Hepatocyte (in vitro differentiated cells): Measurements from ENCODE around the gene SLC47A1. TPM values are rescaled to one million over a fixed set of nuclear protein-coding genes. Genes with fewer than 3 reads are reported as not detected.

Experiments used
- DNase-seq: peaks from one replicate; pipeline ENCODE4 v3.0.0-alpha.2; 2016; ENCODE audit warnings: low spot score
- H2AFZ ChIP-seq: fragments of 200-600 bp; sonication (generic); 2 replicates; pipeline ENCODE4 v1.6.0; 2016; ENCODE audit warnings: antibody characterized with exemption, mild to moderate bottlenecking
- H3K27ac ChIP-seq: fragments of 200-600 bp; sonication (generic); 2 replicates; pipeline ENCODE4 v1.5.1; 2016; ENCODE audit warnings: mild to moderate bottlenecking
- H3K27me3 ChIP-seq: fragments of 200-600 bp; sonication (generic); 2 replicates; pipeline ENCODE4 v1.6.1; 2016
- H3K36me3 ChIP-seq: fragments of 200-600 bp; sonication (generic); replicated peaks from 2 replicates; pipeline ENCODE4 v1.5.1; 2016; ENCODE audit warnings: low read depth; ENCODE audit not compliant: insufficient read depth
- H3K4me1 ChIP-seq: fragments of 200-600 bp; sonication (generic); 2 replicates; pipeline ENCODE4 v1.5.1; 2016; ENCODE audit warnings: mild to moderate bottlenecking, moderate library complexity; ENCODE audit not compliant: insufficient read depth
- H3K4me2 ChIP-seq: fragments of 200-600 bp; sonication (generic); 2 replicates; pipeline ENCODE4 v1.6.0; 2016
- H3K4me3 ChIP-seq: fragments of 200-600 bp; sonication (generic); 2 replicates; pipeline ENCODE4 v1.5.1; 2016; ENCODE audit warnings: mild to moderate bottlenecking
- H3K79me2 ChIP-seq: fragments of 200-600 bp; sonication (generic); 2 replicates; pipeline ENCODE4 v1.6.0; 2017; ENCODE audit warnings: mild to moderate bottlenecking
- H3K9me2 ChIP-seq: fragments of 200-600 bp; sonication (generic); replicated peaks from 2 replicates; pipeline ENCODE4 v1.6.0; 2017; ENCODE audit warnings: mild to moderate bottlenecking; ENCODE audit not compliant: insufficient read depth
- H3K9me3 ChIP-seq: fragments of 200-600 bp; sonication (generic); 2 replicates; pipeline ENCODE4 v1.5.1; 2016; ENCODE audit warnings: low read depth, mild to moderate bottlenecking
- H4K20me1 ChIP-seq: fragments of 200-600 bp; sonication (generic); 2 replicates; pipeline ENCODE4 v1.6.0; 2016; ENCODE audit warnings: mild to moderate bottlenecking; ENCODE audit not compliant: insufficient read depth, poor library complexity, severe bottlenecking
- CTCF ChIP-seq: fragments of 200-600 bp; sonication (generic); IDR thresholded peaks from 2 replicates; pipeline ENCODE4 v1.5.1; 2016; ENCODE audit warnings: antibody characterized with exemption, mild to moderate bottlenecking; ENCODE audit not compliant: poor library complexity
- EZH2 ChIP-seq: fragments of 200-600 bp; sonication (generic); IDR thresholded peaks from 2 replicates; pipeline ENCODE4 v1.6.1; 2016; ENCODE audit warnings: antibody characterized with exemption, mild to moderate bottlenecking, borderline replicate concordance
- EZH2phosphoT487 ChIP-seq: fragments of 200-600 bp; sonication (generic); IDR thresholded peaks from one replicate; pipeline ENCODE4 v1.6.1; 2018; ENCODE audit warnings: antibody characterized with exemption, mild to moderate bottlenecking, low read depth, moderate library complexity; ENCODE audit not compliant: unreplicated experiment, severe bottlenecking
- WGBS: methylation state at CpG from one replicate; pipeline ENCODE4 v1.1.6; 2016; ENCODE audit warnings: low lambda C conversion rate; ENCODE audit errors: missing lambda C conversion rate; 5-methylcytosine and 5-hydroxymethylcytosine counted together
- polyA plus RNA-seq: library from polyadenylated mRNA; unstranded; fragments of >200 nt; fragmentation: Nextera tagmentation; extraction: Ambion mirVana; gene quantifications from 2 replicates; pipeline ENCODE4 v1.2.1, GENCODE V29; 2016
- total RNA-seq: library from RNA; depleted of rRNA; stranded (reverse); fragments of >200 nt; gene quantifications from 2 replicates; pipeline ENCODE4 v1.2.3, GENCODE V29; 2014

SLC47A1 gene
- total and polyA plus RNA-seq, 2 experiments from 2014 or later: 26.4 to 38.4 TPM

- TF ChIP-seq EZH2 (no peak), EZH2phosphoT487 (no peak)
- H3K36me3 ChIP-seq: no peaks in the 10 kb centered on the region
- no peaks in the 10 kb centered on the region for H3K4me1 ChIP-seq
- H3K4me2 ChIP-seq: no peak overlapping the region
- H3K9me3 ChIP-seq: no peaks in the 10 kb centered on the region
- 66% methylated on average over 9 of the region's 9 CpGs for WGBS
- no peak overlapping the region for H2AFZ ChIP-seq
- no peak overlapping the region for H3K27ac ChIP-seq
- H3K9me2 ChIP-seq: no peaks in the 10 kb centered on the region
- no peaks in the 10 kb centered on the region for H3K27me3 ChIP-seq
- no peaks in the 10 kb centered on the region for H3K79me2 ChIP-seq
- H4K20me1 ChIP-seq: no peaks in the 10 kb centered on the region
- no peak overlapping the region for H3K4me3 ChIP-seq
- DNase-seq: no peak
These were observed 28.2 kb downstream of the SLC47A1 start for GRCh38 chr17:19561697-19562318.

GRCh38 chr17:19565817-19566575 lies 32.3 kb downstream of the SLC47A1 start:
- Histone ChIP-seq H3K9me3 (no peaks in the 10 kb centered on the region), H3K27ac (no peak overlapping the region), H3K4me2 (no peak overlapping the region), H3K4me3 (no peak overlapping the region), H3K27me3 (no peaks in the 10 kb centered on the region), H4K20me1 (no peaks in the 10 kb centered on the region), H3K36me3 (no peaks in the 10 kb centered on the region), H3K79me2 (no peaks in the 10 kb centered on the region), H2AFZ (no peak overlapping the region), H3K9me2 (no peaks in the 10 kb centered on the region), H3K4me1 (no peaks in the 10 kb centered on the region)
- TF ChIP-seq CTCF (no peak), EZH2 (no peak), EZH2phosphoT487 (no peak)
- 97% methylated on average over 15 of the region's 15 CpGs for WGBS
- DNase-seq: no peak

GRCh38 chr17:19567216-19568015 lies 33.8 kb downstream of the SLC47A1 start:
- no peak overlapping the region for H2AFZ ChIP-seq
- TF ChIP-seq CTCF: no peak
- no peak for TF ChIP-seq EZH2
- no peak for TF ChIP-seq EZH2phosphoT487
- H3K27ac ChIP-seq: no peak overlapping the region
- H3K9me2 ChIP-seq: no peaks in the 10 kb centered on the region
- H3K4me2 ChIP-seq: no peak overlapping the region
- no peaks in the 10 kb centered on the region for H3K27me3 ChIP-seq
- no peaks in the 10 kb centered on the region for H3K36me3 ChIP-seq
- H3K79me2 ChIP-seq: no peaks in the 10 kb centered on the region
- no peak overlapping the region for H3K4me3 ChIP-seq
- H3K9me3 ChIP-seq: no peaks in the 10 kb centered on the region
- no peaks in the 10 kb centered on the region for H3K4me1 ChIP-seq
- WGBS: 84% methylated on average over 23 of the region's 23 CpGs
- H4K20me1 ChIP-seq: no peaks in the 10 kb centered on the region
- DNase-seq: no peak

GRCh38 chr17:19568016-19568350 lies 34.3 kb downstream of the SLC47A1 start:
- Histone ChIP-seq H3K9me2 (no peaks in the 10 kb centered on the region), H3K4me2 (no peak overlapping the region), H3K27ac (no peak overlapping the region), H3K4me1 (peaks cover 1% of the 10 kb centered on the region), H3K27me3 (no peaks in the 10 kb centered on the region), H4K20me1 (no peaks in the 10 kb centered on the region), H3K79me2 (no peaks in the 10 kb centered on the region), H3K4me3 (no peak overlapping the region), H3K9me3 (no peaks in the 10 kb centered on the region), H3K36me3 (no peaks in the 10 kb centered on the region), H2AFZ (no peak overlapping the region)
- no peak for DNase-seq
- no peak for TF ChIP-seq EZH2
- TF ChIP-seq CTCF: no peak
- no peak for TF ChIP-seq EZH2phosphoT487
- 100% methylated on average over 1 of the region's 1 CpG for WGBS
